ENCODE results near the gene TCF20.
A peak's percentile ranks its signal among the peaks of the same experiment; 100 is the strongest.

Gene TCF20

DNA sequence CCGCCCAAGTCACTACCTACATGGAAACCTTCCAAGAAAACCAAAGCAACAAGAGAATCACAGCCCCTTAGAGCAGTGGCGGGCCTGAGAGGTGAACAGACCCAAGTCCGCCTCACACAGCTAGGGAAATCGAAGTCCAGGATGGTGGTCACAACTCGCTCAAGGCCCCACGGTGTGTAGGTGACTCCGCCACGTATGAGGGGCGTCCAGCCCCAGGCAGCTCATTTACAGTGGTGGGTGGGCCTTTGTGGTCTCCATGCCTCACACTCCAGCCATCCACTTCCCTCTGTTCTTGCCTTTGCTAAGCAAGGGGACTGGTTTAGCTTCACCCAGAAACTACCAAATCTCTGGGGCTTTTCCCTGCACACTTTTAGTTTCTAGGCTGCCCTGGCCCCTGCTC, 9.7 kb upstream of the TCF20 start:
- Mint-ChIP-seq H3K27me3 (peaks cover 10% of the 10 kb centered on the region), H3K4me3 (no peak overlapping the region), H3K4me1 (ENCODE audit: low read depth) (peaks cover 14% of the 10 kb centered on the region), H3K27ac (no peak overlapping the region), H3K36me3 (ENCODE audit: low read depth) (peaks cover 9% of the 10 kb centered on the region), H3K9me3 (no peaks in the 10 kb centered on the region)

GRCh38 chr22:42279425-42280020, 9.1 kb upstream of the TCF20 start:
- Mint-ChIP-seq H3K27me3 (peaks cover 10% of the 10 kb centered on the region), H3K27ac (no peak overlapping the region), H3K36me3 (ENCODE audit: low read depth) (peaks cover 9% of the 10 kb centered on the region), H3K9me3 (no peaks in the 10 kb centered on the region), H3K4me1 (ENCODE audit: low read depth) (peaks cover 12% of the 10 kb centered on the region), H3K4me3 (no peak overlapping the region)

- H3K36me3 Mint-ChIP-seq (ENCODE audit: low read depth): peaks cover 9% of the 10 kb centered on the region
Measured at GRCh38 chr22:42277988-42278776, 7.7 kb upstream of the TCF20 start.

GRCh38 chr22:42277232-42277753, 6.8 kb upstream of the TCF20 start:
- Mint-ChIP-seq H3K27ac (no peak overlapping the region), H3K4me1 (ENCODE audit: low read depth) (no peaks in the 10 kb centered on the region), H3K4me3 (no peak overlapping the region), H3K9me3 (no peaks in the 10 kb centered on the region), H3K36me3 (ENCODE audit: low read depth) (peaks cover 9% of the 10 kb centered on the region), H3K27me3 (no peaks in the 10 kb centered on the region)

More at GRCh38 chr22:42277988-42278776, 7.7 kb upstream of the TCF20 start:
- H3K4me1 Mint-ChIP-seq (ENCODE audit: low read depth): peaks cover 4% of the 10 kb centered on the region
- no peak overlapping the region for H3K27ac Mint-ChIP-seq
- H3K9me3 Mint-ChIP-seq: no peaks in the 10 kb centered on the region
- H3K27me3 Mint-ChIP-seq: peaks cover 4% of the 10 kb centered on the region
- H3K4me3 Mint-ChIP-seq: no peak overlapping the region

- no peaks in the 10 kb centered on the region for H3K9me3 Mint-ChIP-seq
- H3K27me3 Mint-ChIP-seq: no peaks in the 10 kb centered on the region
- H3K27ac Mint-ChIP-seq: no peak overlapping the region
- peaks cover 7% of the 10 kb centered on the region for H3K4me1 Mint-ChIP-seq (ENCODE audit: low read depth)
- no peak overlapping the region for H3K4me3 Mint-ChIP-seq
- H3K36me3 Mint-ChIP-seq (ENCODE audit: low read depth): peaks cover 9% of the 10 kb centered on the region
Measured at GRCh38 chr22:42275970-42276369, 5.5 kb upstream of the TCF20 start.

DNA sequence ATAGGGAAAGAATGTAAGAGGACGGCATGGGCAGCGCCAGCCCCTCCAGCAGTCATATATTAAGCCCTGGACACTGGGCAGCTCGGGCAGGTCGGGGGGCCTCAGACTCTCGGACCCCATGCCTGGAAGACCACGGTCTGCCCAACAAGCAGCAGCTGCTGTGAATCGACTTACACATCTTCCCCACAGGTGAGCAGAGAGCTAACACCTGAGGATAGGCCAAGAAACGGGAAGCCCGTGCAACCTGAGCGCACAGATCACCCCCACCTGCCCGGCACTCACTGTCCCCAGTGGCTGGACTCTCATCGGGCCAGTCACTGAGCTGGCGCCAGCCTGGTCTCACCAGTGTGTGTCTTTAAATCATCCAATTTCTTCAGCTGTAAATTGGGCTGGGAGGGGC, 4.7 kb upstream of the TCF20 start:
- no peak overlapping the region for H3K27ac Mint-ChIP-seq
- peaks cover 7% of the 10 kb centered on the region for H3K4me1 Mint-ChIP-seq (ENCODE audit: low read depth)
- no peak overlapping the region for H3K4me3 Mint-ChIP-seq
- H3K36me3 Mint-ChIP-seq (ENCODE audit: low read depth): peaks cover 9% of the 10 kb centered on the region
- H3K9me3 Mint-ChIP-seq: no peaks in the 10 kb centered on the region
- H3K27me3 Mint-ChIP-seq: no peaks in the 10 kb centered on the region

DNA sequence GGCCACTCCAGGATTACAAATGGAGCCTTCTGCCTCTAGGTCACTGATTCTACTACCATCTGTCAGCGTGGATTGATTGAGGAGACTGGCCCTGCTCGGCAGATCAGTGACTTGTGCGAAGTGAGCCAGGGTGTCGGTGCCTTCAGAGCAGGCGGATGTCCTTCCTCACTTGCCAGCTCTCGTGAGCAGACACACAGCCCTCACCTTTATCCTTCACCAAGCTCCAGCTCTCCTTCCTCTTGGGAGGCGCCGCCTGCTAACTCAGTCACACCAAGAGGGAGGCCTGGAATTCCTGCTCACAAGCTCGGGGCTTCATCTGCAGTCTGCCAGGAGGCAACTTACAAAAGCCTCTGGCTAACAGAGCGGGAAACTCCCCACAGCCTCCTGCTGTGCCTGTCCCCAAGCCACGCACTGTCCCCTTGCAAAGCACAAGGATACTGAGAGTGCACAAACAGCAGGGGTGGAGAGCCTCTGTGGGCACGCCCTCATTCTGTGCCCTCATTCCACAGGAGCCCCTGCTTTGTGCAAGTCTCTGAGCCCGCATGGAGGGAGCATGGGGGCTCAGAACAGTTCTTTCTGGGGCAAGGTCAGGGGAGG, 3.5 kb upstream of the TCF20 start:
- H3K4me1 Mint-ChIP-seq (ENCODE audit: low read depth): peaks cover 12% of the 10 kb centered on the region
- H3K4me3 Mint-ChIP-seq: no peak overlapping the region
- peaks cover 9% of the 10 kb centered on the region for H3K36me3 Mint-ChIP-seq (ENCODE audit: low read depth)
- no peaks in the 10 kb centered on the region for H3K9me3 Mint-ChIP-seq
- H3K27ac Mint-ChIP-seq: no peak overlapping the region
- H3K27me3 Mint-ChIP-seq: no peaks in the 10 kb centered on the region

DNA sequence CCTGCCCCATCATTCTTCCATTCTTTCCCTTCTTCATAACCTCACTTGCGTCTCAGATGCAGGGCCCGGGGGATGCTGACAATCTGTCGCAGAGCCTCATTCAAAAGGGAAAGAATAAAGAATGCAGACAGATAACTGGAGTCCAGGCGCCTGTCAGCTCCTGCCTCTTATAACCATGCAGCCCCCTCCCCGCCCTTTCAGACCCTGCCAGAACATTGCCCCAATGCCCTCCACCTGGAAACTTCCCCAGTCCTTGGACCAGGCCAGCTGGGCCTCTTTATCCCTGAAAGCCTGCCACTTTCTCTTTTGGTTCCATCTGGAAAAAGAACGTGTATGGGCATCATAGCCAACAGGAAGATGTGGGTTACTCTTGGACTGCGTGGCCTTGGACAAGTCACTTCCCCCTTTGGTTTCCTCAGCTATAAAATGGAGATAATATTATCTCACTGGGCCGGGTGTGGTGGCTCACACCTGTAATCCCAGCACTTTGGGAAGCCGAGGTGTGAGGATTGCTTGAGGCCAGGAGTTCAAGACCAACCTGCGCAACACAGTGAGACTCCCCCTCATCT, 2.1 kb upstream of the TCF20 start:
- H3K4me3 Mint-ChIP-seq: no peak overlapping the region
- peaks cover 26% of the 10 kb centered on the region for H3K4me1 Mint-ChIP-seq (ENCODE audit: low read depth)
- H3K36me3 Mint-ChIP-seq (ENCODE audit: low read depth): peaks cover 9% of the 10 kb centered on the region
- H3K27me3 Mint-ChIP-seq: no peaks in the 10 kb centered on the region
- H3K27ac Mint-ChIP-seq: no peak overlapping the region
- H3K9me3 Mint-ChIP-seq: no peaks in the 10 kb centered on the region

DNA sequence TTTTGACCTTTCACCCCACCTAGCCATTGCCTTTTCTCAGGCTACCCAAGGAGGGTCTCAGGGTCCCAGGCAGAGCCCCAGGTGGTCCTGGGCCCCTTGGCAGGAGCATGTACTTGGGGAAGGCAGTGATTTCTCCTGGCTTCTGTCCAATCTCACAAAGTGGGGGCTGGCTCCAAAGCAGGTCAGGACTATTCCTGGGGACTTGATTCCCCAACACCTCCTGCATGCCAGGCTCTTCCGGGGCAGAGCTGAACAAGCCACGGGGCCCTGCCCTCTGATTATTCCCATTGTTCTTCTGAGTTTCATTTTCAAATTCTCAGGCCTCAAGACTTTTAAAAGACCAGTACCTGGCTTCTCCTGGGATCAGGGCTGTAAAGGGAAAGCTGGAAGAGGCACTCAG, 1.5 kb upstream of the TCF20 start:
- Mint-ChIP-seq H3K27ac (no peak overlapping the region), H3K4me3 (no peak overlapping the region), H3K36me3 (ENCODE audit: low read depth) (peaks cover 5% of the 10 kb centered on the region), H3K4me1 (ENCODE audit: low read depth) (peaks cover 26% of the 10 kb centered on the region), H3K9me3 (no peaks in the 10 kb centered on the region), H3K27me3 (no peaks in the 10 kb centered on the region)

DNA sequence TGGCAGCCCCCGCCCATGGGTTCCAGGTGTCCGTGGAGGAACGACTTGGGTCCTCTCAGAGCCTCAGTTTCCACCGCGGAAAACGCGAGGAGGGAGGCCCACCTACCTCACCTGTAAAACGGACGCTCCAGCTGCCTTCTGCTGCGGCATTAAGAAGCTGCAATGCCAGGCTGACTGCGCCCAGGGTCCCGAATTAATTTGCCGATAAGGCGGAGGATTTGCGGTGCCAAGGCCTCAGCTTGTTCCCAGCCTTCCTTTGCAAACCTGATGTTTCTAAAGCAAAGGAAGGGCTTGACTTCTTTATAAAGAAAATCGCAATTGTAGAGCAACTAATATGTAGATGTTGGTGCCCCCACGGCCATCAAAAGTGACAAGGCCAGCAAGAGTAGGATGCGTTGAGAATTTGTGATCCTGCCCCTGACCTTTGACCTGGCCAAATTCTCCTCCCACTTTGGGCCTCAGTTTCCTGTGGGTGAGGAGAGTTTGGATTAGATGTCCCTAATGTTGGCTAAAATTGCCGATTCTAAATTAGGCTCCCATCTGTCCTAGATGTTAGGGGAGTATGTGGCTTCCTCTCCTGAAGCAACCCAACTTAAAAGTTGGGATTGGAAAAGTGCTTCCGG, 849 bp upstream of the TCF20 start:
- no peaks in the 10 kb centered on the region for H3K27me3 Mint-ChIP-seq
- peaks cover 4% of the 10 kb centered on the region for H3K36me3 Mint-ChIP-seq (ENCODE audit: low read depth)
- H3K4me3 Mint-ChIP-seq: peak overlapping the region; percentile 69
- H3K4me1 Mint-ChIP-seq (ENCODE audit: low read depth): peaks cover 28% of the 10 kb centered on the region
- peak overlapping the region; percentile 63 for H3K27ac Mint-ChIP-seq
- no peaks in the 10 kb centered on the region for H3K9me3 Mint-ChIP-seq

GRCh38 chr22:42270176-42270509, 310 bp downstream of the TCF20 start:
- Mint-ChIP-seq H3K27me3 (no peaks in the 10 kb centered on the region), H3K9me3 (no peaks in the 10 kb centered on the region), H3K4me3 (peak overlapping the region; percentile 91), H3K4me1 (ENCODE audit: low read depth) (peaks cover 40% of the 10 kb centered on the region), H3K36me3 (ENCODE audit: low read depth) (no peaks in the 10 kb centered on the region), H3K27ac (peak overlapping the region; percentile 74)

DNA sequence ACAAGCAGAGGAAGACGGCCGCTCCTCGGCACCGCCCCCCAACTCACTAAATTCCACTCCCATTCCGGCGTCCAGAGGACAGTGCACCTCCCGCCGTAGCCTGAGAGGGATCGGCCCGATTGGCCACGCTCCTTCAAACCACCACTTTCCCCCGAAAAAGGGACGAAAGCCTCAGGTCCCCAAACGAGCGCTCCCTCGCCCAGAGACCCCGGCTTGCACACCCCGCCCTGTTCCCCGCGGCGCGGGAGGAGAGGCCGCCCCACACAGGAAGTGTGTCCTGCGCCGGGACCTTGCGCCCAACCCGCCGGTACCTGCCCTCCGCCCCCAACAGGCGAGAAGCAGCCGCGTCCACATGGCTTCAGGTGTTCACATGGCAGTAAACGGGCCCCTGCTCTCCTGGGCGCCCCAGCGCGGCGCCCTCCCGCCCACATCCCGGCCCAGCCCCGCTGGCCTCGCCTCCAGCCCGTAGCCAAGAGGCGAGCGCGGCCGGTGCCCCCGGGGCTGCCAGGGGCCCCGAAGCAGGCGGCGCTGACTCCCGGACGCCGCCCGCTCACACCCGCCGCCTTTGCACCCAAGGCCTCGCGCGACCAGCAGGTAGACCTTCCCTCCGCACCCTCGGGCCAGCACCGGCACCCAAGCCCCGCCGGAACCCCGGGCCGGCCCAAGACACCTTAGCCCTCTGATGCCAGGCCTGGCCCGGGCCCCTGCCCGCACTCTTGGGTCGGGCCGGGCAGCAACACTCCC, 849 bp downstream of the TCF20 start:
- peak overlapping the region; percentile 86 for H3K27ac Mint-ChIP-seq
- no peaks in the 10 kb centered on the region for H3K36me3 Mint-ChIP-seq (ENCODE audit: low read depth)
- peak overlapping the region; percentile 91 for H3K4me3 Mint-ChIP-seq
- H3K9me3 Mint-ChIP-seq: no peaks in the 10 kb centered on the region
- no peaks in the 10 kb centered on the region for H3K27me3 Mint-ChIP-seq
- peaks cover 45% of the 10 kb centered on the region for H3K4me1 Mint-ChIP-seq (ENCODE audit: low read depth)

DNA sequence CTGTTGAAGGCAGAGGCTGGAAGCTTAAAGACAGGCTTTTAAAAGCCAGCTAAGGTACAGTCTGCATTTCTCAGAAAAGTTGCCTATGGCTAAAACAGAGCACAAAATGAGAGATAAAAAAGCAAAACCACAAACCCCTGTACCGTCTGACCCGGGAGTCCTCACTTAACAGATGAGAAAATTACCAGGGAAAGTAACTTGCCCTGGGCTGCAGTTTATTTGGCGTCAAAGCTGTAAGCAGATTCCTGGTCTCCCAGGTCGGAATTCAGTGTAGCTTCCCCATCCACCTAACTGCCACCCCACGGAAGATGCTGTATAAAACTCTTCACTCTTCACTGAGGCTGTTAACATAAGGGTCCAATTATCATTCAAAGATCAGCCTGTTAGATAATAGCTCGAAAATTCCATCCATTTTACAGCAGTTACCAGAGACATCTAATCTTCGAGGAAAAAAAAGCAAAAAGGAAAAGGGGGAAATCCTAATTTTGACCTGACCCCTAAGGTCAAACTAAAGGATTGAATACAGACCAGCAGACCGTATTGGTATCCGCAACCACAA, 1.5 kb downstream of the TCF20 start:
- Mint-ChIP-seq H3K4me1 (ENCODE audit: low read depth) (peaks cover 52% of the 10 kb centered on the region), H3K27ac (peak overlapping the region; percentile 86), H3K36me3 (ENCODE audit: low read depth) (no peaks in the 10 kb centered on the region), H3K9me3 (no peaks in the 10 kb centered on the region), H3K4me3 (peak overlapping the region; percentile 91), H3K27me3 (no peaks in the 10 kb centered on the region)

- H3K27ac Mint-ChIP-seq: peak overlapping the region; percentile 7
- H3K36me3 Mint-ChIP-seq (ENCODE audit: low read depth): peaks cover 6% of the 10 kb centered on the region
- H3K4me3 Mint-ChIP-seq: no peak overlapping the region
- H3K9me3 Mint-ChIP-seq: no peaks in the 10 kb centered on the region
- H3K27me3 Mint-ChIP-seq: no peaks in the 10 kb centered on the region
- peaks cover 79% of the 10 kb centered on the region for H3K4me1 Mint-ChIP-seq (ENCODE audit: low read depth)
Measured at GRCh38 chr22:42265321-42265720, 5.1 kb downstream of the TCF20 start.
